Dermis lymphatic vessel endothelial cell (primary cell): ENCODE measurements around the gene FAM89B. TPM values are rescaled to one million over a fixed set of nuclear protein-coding genes. Genes with fewer than 3 reads are reported as not detected.

Source experiments
- total RNA-seq: library from RNA; depleted of rRNA; stranded (reverse); fragments of >200 nt; gene quantifications from 2 replicates; pipeline ENCODE4 v1.2.1, GENCODE V29; 2014

FAM89B gene
- total RNA-seq: 14.4 and 15.2 TPM in 2 replicates

DNA sequence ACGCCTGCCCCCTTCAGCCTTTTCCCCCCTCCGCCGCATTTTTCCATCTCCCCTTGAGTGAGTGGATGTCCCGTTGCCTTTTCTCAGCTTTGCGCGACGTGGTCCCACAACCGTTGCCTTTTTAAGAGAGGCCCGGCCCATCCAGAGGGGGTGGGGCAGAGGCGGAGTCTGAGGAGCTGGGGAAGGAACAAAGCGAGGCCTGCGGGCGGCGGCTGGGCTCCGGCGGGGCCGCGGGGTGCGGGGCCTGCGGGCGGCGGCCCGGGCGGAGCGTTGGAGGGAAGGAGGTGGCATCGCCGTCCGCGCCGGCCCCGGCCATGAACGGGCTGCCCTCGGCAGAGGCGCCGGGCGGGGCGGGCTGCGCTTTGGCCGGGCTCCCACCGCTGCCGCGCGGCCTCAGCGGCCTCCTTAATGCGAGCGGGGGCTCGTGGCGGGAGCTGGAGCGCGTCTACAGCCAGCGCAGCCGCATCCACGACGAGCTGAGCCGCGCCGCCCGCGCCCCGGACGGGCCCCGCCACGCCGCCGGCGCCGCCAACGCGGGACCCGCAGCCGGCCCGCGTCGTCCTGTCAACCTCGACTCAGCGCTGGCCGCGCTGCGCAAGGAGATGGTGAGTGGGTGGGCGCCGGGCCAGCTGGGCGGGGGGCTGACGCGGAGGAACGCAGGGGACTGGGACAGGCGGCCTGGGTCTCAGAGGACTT is at the start of gene FAM89B:
Gene FAM89B (plus strand): TSS at position 183 of the 696 bp plus-strand sequence. CDS start 132 bp downstream, at position 315.

DNA sequence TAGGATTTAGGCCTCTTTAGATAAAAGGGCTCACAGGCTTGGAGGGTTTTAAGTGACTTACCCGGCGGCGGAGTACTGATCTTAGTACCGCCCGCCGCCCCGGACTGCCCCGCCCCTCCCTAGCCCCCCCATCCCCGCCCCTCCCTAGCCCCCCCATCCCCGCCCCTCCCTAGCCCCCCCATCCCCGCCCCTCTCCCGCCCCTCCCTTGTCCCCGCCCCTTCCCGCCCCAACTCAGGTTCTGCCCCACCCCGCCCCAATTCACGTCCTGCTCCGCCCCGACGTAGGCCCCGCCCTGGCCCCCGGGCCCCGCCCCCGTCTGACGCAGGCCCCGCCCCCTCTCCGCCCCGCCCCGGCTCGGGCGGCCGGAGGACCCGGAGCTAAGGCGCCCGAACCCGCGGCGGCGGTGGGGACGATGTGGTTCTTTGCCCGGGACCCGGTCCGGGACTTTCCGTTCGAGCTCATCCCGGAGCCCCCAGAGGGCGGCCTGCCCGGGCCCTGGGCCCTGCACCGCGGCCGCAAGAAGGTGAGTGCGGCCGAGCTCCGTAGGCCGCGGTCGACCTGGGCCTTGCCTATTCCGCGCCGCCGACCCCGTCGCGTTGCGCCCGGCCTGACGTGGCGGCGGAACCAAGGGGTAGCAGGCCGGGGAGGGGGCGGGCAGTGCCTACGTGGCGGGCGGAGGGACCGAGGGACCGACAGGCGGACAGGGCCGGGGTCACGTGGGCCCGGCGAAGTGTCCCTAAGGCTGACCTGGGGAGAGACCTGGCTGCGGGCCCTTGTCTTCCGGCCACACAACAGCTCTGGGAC is 47.4 kb upstream of the FAM89B start, which contains the start of gene SCYL1:
Gene SCYL1 (plus strand): TSS at position 343 of the 805 bp plus-strand sequence. CDS start 71 bp downstream, at position 414.

DNA sequence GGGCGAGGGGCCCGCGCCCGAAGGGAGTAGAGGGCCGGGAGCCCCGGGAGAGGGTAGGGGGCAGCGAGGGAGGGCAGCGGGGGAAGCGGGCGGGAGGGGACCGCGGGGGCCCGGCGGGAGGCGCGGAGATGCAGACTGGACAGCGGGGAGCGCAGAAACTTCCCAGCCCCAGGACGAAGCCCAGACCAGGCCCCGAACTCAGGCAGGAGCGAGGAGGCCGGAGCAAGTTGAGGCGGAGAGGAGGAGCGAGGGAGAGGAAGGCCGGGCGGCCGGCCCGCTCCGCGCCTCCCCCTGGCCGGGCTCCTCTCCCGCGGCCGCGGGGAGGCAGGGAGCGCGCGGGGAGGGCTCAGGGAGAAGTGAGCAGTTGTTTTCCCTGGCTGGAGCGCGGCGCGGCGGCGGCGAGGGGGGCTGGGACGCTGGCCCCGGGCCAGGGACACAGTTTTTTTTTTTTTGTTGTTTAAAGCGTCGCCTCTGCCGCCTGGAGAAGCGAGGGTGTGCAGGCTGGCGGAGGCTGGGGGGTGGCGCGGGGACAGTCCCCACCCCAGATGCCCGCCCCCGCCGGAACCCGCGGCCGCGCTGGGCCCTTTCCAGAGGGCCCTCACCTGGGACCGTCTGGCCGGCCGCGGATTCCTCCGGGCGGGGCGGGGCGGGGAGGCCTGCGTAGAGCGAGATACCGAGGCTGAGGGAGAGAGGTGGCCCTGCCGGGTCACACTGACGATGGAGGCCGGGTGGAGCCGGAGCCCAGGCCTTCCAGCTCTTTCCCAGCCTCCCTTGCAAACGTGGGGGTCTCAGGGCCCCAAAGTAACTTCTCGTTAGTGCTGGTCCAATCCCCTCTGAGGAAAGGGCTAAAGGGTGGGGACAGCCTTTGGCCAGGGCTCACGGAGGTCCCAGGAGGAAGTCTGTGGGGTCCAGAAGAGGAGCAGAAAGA is 14.1 kb upstream of the FAM89B start, which contains the start of gene LTBP3:
Gene LTBP3 (minus strand): TSS at position 358 of the 928 bp plus-strand sequence. CDS start 400 bp downstream, outside the sequence.

DNA sequence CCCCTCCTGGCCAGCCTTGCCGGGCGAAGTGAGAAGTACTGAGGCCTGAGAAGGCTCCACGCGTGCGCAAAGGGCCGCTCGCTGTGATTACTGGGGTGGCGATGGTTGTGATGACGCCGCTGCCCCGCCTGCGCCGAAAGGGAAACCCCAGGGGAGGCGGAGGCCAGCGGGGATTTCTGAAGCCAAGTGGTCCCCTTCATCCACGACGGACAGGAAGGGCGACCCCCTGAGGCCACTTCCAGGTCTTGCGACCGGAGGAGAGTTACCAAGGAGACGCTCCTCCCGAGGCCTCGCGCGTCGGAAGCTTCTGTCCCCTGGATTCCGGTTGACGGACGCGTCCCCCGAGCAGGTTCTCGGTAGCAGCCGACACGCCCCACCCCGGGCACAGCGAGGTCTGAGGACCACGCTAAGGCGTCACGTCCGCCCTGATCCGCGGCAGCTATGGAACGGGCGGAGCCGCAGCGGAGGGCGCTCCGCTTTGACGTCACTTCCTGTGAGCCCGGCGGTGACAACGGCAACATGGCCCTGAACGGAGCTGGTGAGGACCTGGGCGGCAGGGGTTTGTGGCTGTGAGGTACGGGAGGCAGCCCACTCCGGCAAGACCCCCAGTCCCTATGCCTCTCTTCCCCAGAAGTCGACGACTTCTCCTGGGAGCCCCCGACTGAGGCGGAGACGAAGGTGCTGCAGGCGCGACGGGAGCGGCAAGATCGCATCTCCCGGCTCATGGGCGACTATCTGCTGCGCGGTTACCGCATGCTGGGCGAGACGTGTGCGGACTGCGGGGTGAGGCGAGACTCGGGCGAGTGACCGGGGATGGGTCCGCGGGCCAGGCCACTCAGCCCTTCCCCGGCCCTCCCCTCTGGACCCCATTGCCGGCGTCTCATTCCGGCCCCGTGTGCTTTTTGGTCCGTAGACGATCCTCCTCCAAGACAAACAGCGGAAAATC is 2.1 kb upstream of the FAM89B start, which contains the start of gene ZNRD2:
Gene ZNRD2 (plus strand): TSS at position 505 of the 946 bp plus-strand sequence. CDS start 15 bp downstream, at position 520.

DNA sequence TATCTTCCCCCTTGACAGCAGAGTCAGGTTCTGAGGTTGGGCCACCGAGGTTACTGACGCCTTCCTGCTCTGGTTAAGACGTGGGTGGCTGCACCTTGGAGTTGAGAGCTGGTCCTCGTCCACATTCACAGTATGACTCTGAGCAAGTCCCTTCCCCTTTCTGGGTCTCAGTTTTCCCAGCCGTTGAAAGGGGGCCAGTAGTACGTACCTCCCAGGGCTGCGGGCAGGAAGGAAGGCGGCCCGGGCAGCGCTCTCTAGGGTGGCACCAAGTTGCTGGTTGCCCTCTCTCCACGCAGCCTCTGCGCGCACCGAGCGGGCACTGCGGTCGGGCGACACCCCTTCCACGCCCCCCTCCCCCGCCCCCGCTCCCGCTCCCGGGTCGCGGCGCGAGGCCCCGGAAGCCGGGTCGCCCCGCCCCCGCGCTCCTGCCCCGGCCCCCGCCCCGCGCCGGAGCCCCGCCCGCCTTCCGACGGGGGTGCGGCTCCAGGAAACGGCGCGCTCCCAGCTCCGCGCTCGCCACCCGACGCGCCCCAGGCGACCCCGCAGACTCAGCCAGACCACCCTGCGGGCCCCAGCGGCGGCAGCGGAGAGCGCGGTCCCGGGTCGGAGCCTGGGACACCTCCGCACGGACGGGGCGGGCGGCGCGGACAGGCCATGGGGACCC is 3.4 kb downstream of the FAM89B start, which contains the start of gene EHBP1L1:
Gene EHBP1L1 (plus strand): TSS at position 486 of the 664 bp plus-strand sequence. CDS start 250 bp downstream, outside the sequence.

DNA sequence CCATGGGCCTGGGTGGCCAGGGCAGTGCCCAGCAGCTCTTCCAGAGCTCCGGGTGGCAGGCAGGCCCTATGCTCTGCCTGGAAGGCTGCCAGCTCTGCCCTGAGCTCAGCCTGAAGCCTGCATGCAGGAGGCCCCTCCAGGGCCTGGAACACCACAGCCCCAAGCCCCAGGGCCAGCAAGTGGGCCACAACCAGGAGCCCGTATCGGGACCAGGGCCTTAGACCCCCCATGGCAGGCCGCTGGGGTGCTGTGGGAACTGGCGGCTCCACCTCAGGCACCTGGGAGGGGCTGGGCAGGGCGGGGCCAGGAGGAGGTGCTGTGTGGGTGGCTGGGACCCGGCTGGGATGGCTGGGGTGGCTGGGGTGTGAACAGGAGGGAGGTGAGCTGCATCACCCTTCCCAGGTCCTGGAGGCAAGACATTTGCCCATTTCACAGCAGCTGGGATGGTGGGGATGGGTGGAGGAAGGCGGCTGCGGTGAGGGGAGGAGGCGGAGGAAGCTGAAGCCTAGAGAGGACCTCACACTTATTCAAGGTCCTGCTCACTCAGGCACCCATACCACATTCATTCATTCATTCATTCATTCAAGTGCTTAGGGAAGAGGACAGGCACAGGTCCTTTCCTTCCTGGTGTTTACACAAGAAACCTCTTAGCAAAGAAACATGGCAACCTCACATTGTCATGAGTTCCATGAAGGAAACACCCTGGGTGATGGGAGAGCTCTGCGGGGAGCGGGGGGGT is 23.4 kb downstream of the FAM89B start, which contains the start of gene KCNK7:
Gene KCNK7 (minus strand): TSS at position 258 of the 739 bp plus-strand sequence. CDS start 28 bp downstream, at position 230.

DNA sequence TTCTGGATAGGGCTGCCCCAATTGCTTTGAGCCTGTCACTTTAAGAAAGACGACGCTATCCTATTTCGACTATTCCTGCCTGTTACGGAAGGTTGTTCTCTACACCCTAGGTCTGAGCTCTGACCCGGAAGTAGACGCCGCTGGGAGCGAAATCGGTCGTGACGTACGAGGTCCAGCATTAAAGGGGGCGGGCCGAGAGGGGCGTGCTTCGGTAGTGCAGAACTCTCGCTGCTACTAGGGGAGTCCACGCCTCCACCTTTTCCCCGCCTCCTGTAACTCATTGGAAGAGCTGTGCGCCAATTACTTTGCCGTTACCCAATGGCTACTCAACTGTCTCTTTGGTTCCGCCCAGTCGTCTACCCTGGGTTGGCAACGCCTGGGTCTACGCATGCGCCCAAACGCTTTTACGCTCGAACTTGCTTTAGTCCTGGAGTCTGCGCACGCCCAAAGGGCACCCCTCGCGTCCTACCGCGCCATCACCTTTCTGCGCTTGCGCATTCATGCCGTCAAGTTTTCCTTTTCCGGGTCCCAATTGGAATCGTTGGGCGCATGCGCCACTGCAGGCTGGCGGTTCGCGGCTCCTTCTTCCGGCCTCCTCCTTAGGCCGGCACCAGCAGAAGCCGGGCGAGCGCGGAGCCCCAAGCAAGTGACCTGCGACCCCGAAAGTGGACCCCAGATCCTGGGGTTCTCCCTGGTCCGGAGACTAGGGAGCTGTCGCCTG is 43.1 kb downstream of the FAM89B start, which contains the start of gene PCNX3:
Gene PCNX3 (plus strand): TSS at position 548 of the 721 bp plus-strand sequence. CDS start 536 bp downstream, outside the sequence.

Other genes with a start within 250 kb of the FAM89B start
- gene DPF2, start 238.7 kb upstream of the FAM89B start, total RNA-seq: 17.8 and 25.1 TPM in 2 replicates
- 0.09 and 0.22 TPM in 2 replicates for gene TIGD3, start 217.8 kb upstream of the FAM89B start, total RNA-seq
- gene SLC25A45, start 189.9 kb upstream of the FAM89B start, total RNA-seq: 0.87 and 1.3 TPM in 2 replicates
- 73.0 and 77.6 TPM in 2 replicates for gene FRMD8, start 185.9 kb upstream of the FAM89B start, total RNA-seq
- 50.3 and 79.9 TPM in 2 replicates for gene NEAT1, start 149.7 kb upstream of the FAM89B start, total RNA-seq
- gene MALAT1, start 73.5 kb upstream of the FAM89B start, total RNA-seq: 2,968 and 4,091 TPM in 2 replicates
- 36.6 and 44.3 TPM in 2 replicates for gene SCYL1, start 47.5 kb upstream of the FAM89B start, total RNA-seq
- 15.6 and 23.5 TPM in 2 replicates for gene LTBP3, start 14.2 kb upstream of the FAM89B start, total RNA-seq
- gene ZNRD2, start 2.1 kb upstream of the FAM89B start, total RNA-seq: 26.7 and 33.2 TPM in 2 replicates
- 3.1 and 3.4 TPM in 2 replicates for gene EHBP1L1, start 3.5 kb downstream of the FAM89B start, total RNA-seq
- gene KCNK7, start 23.3 kb downstream of the FAM89B start, total RNA-seq: under 0.01 and 0.17 TPM in 2 replicates
- 55.4 and 62.3 TPM in 2 replicates for gene MAP3K11, start 41.7 kb downstream of the FAM89B start, total RNA-seq
- 11.4 and 11.8 TPM in 2 replicates for gene PCNX3, start 43.2 kb downstream of the FAM89B start, total RNA-seq
- gene SIPA1, start 65.6 kb downstream of the FAM89B start, total RNA-seq: 41.6 and 57.3 TPM in 2 replicates
- 14.4 and 15.2 TPM in 2 replicates for gene RELA, start 90.4 kb downstream of the FAM89B start, total RNA-seq
- gene KAT5, start 139.7 kb downstream of the FAM89B start, total RNA-seq: 37.0 and 43.6 TPM in 2 replicates
- 52.2 and 55.8 TPM in 2 replicates for gene RNASEH2C, start 148.3 kb downstream of the FAM89B start, total RNA-seq
- 8.0 and 8.5 TPM in 2 replicates for gene AP5B1, start 208.4 kb downstream of the FAM89B start, total RNA-seq
- gene OVOL1, start 214.5 kb downstream of the FAM89B start, total RNA-seq: not detected in 2 replicates